BE2C (cell line): ENCODE data around the gene MEF2A.

Experiments
- DNase-seq: peaks from one replicate; pipeline ENCODE4 v3.0.0-alpha.2; 2020
- H3K27me3 ChIP-seq: fragments of 250-450 bp; sonication (Bioruptor Pico); 2 replicates; pipeline ENCODE4 v1.5.1; 2020; ENCODE audit warnings: mild to moderate bottlenecking
- H3K36me3 ChIP-seq: fragments of 250-450 bp; sonication (Bioruptor Pico); 2 replicates; pipeline ENCODE4 v1.5.1; 2020; ENCODE audit warnings: mild to moderate bottlenecking
- H3K4me1 ChIP-seq: fragments of 250-450 bp; sonication (Bioruptor Pico); 2 replicates; pipeline ENCODE4 v1.5.1; 2020
- H3K4me3 ChIP-seq: 2 replicates; pipeline ENCODE4 v1.5.1; 2011; ENCODE audit warnings: low read depth, low read length
- H3K9me3 ChIP-seq: fragments of 250-450 bp; sonication (Bioruptor Pico); 2 replicates; pipeline ENCODE4 v1.5.1; 2020
- TF ChIP-seq, protein P1 (sequence below): IDR thresholded peaks from 2 replicates; pipeline ENCODE4 v1.5.1; 2012; ENCODE audit warnings: mild to moderate bottlenecking, low read depth, low read length

MEF2A gene

DNA sequence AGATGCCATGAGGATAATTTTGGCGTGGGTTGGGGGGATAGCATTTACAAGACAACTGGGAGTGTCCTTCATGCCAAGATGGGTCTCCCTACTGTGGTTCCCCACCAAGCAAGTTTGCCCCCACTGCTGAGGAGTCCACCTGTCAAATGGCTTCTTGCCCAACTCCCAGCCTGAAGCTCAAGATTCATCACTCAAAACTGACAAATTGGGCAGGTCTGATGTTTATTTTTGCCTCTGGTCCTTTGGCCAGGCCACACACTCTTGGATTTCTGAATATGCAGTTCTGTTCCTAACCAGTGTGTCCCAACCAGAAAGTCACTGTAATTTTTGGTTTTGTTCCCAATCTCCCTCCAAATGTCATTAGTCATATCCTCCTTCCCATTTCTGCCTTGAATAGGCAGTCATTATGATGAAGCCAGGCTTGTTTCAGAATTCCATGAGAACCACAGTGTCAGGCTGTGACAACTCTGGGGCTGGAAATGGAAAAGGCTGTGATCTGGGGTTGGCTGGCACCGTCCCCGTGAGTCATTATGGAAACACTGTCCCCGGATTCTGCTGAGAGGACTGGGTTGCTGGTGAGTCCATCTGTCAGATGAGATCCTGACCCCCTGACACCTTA, 29.3 kb upstream of the MEF2A start:
- Histone ChIP-seq H3K4me1 (no peaks in the 10 kb centered on the region), H3K9me3 (no peaks in the 10 kb centered on the region; the same call in 1 of the 2 replicates), H3K36me3 (no peaks in the 10 kb centered on the region), H3K27me3 (no peaks in the 10 kb centered on the region), H3K4me3 (no peak overlapping the region)
- TF ChIP-seq, protein P1, sequence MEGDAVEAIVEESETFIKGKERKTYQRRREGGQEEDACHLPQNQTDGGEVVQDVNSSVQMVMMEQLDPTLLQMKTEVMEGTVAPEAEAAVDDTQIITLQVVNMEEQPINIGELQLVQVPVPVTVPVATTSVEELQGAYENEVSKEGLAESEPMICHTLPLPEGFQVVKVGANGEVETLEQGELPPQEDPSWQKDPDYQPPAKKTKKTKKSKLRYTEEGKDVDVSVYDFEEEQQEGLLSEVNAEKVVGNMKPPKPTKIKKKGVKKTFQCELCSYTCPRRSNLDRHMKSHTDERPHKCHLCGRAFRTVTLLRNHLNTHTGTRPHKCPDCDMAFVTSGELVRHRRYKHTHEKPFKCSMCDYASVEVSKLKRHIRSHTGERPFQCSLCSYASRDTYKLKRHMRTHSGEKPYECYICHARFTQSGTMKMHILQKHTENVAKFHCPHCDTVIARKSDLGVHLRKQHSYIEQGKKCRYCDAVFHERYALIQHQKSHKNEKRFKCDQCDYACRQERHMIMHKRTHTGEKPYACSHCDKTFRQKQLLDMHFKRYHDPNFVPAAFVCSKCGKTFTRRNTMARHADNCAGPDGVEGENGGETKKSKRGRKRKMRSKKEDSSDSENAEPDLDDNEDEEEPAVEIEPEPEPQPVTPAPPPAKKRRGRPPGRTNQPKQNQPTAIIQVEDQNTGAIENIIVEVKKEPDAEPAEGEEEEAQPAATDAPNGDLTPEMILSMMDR, result no peak
- no peak for DNase-seq

DNA sequence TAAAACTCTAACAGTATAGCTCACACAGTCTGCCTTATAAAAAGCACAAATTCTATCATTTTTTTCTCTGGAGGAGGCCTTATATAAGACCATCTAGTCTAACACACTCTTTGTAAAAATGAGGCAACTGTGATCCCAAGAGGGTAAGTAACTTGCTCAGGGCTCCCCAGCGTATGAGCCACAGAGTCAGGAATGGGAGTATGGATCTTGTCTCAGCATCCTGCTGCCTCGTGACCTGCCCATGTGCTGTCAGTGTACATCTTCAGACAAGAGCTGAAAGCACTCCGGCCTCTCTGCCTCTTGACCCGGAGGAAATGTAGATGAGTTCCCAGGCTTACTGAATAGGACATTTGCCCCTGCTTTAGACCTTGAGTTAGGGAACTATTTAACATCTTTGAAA, 28.4 kb upstream of the MEF2A start:
- TF ChIP-seq, protein P1, result no peak
- Histone ChIP-seq H3K4me1 (no peaks in the 10 kb centered on the region), H3K36me3 (no peaks in the 10 kb centered on the region), H3K9me3 (no peaks in the 10 kb centered on the region; the same call in 1 of the 2 replicates), H3K4me3 (no peak overlapping the region), H3K27me3 (no peaks in the 10 kb centered on the region)
- DNase-seq, result no peak

DNA sequence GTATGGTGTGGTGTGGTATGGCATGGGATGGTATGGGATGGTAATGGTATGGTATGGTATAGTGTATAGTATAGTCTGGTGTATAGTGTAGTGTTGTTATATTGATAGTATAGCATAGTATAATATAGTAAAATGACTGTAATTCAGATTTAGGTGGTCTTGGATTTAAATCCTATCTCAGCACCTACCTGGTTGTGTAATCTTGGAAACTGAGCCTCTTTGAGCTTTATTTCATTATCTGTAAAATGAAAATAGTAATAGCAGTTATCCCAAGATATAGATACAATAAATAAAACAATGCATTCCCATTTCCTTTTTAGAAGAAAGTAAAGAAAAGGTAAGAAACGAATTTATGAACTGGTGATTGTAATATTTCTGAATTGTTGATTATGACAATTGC, 27.5 kb upstream of the MEF2A start:
- TF ChIP-seq, protein P1, result no peak
- DNase-seq, result no peak
- no peaks in the 10 kb centered on the region for H3K4me1 ChIP-seq
- no peaks in the 10 kb centered on the region for H3K27me3 ChIP-seq
- H3K36me3 ChIP-seq, result no peaks in the 10 kb centered on the region
- no peak overlapping the region for H3K4me3 ChIP-seq
- no peaks in the 10 kb centered on the region for H3K9me3 ChIP-seq

DNA sequence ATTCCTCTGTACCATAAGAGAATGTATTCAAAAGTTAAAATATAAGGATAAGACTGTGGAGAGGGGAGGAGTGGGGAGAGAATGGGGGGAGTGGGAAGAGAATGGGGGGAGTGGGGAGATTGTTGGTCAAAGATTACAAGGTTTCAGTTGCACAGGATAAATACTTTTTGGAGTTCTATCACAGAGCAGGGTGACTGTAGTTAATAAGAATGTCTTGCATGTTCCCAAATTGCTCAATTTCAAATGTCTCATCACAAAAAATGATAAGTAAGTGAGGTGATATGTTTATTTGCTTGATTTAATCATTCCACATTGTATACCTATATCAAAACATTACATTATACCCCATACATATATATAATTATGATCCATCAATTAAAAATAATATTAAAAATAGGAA, 23.0 kb upstream of the MEF2A start:
- DNase-seq, result no peak
- H3K36me3 ChIP-seq, result no peaks in the 10 kb centered on the region
- TF ChIP-seq, protein P1, result no peak
- H3K4me1 ChIP-seq, result no peaks in the 10 kb centered on the region
- no peaks in the 10 kb centered on the region for H3K27me3 ChIP-seq
- no peaks in the 10 kb centered on the region for H3K9me3 ChIP-seq
- no peak overlapping the region for H3K4me3 ChIP-seq

DNA sequence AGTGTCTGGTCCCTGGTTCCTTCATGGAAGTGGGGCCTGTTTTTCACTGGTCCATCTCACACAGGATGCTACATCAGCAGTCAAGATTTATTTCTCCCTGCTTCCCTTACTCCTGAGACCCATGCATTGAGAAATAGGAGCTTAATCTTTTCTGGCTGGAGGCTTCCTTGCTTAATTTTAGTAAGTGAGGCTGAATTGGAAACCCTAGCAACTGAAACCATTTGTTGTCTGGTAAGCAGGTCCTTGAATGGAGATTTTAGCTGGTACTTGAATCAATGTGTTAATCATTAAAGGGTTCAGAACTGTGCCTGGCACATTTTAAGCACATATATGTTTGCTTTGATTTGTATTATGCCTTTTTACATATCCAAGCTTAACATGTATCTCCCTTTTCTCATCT, 20.2 kb upstream of the MEF2A start:
- TF ChIP-seq, protein P1, result no peak
- Histone ChIP-seq H3K9me3 (no peaks in the 10 kb centered on the region), H3K4me3 (no peak overlapping the region), H3K27me3 (no peaks in the 10 kb centered on the region), H3K4me1 (no peaks in the 10 kb centered on the region), H3K36me3 (no peaks in the 10 kb centered on the region)
- DNase-seq, result no peak

DNA sequence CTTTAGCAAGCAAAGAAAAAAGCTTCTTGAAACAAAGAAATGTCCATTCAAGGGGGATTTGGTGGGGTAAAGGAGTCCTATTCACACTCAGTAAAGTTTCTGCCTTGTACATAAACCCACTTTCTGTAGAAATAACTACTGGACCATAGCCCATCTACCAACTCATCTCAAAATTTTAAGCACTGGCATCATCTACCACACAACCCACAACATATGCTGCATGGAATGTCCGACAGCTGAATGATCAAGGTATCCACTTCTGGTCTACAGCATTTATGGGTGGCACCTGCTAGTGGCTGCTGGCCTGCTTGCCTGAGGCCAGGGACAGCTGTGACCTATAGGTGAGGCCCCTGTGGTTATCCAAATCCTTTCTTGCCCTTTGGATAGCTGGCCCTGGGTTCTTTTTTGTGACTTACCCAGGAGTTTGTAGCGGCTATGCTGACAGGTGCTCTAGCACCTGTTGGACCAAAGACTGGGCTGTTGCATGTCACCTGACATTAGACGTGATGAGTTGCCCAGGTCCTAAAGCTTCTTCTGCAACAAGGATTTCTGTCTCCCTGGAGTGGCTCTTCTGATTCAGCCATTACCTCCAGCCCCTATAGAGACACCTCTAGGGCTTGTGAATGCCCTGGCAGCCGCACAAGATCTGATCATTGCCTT, 19.2 kb upstream of the MEF2A start:
- no peaks in the 10 kb centered on the region for H3K36me3 ChIP-seq
- TF ChIP-seq, protein P1, result no peak
- H3K9me3 ChIP-seq, result no peaks in the 10 kb centered on the region
- H3K27me3 ChIP-seq, result no peaks in the 10 kb centered on the region
- no peak overlapping the region for H3K4me3 ChIP-seq
- no peaks in the 10 kb centered on the region for H3K4me1 ChIP-seq
- DNase-seq, result no peak
